ENCODE measurements around the gene GABRR2. TPM values are rescaled to one million over a fixed set of nuclear protein-coding genes. Genes with fewer than 3 reads are reported as not detected.

The GABRR2 gene
- total and polyA plus RNA-seq, 2 experiments from 2014 or later: 0.87 to 0.94 TPM

GRCh38 chr6:89323511-89323971 lies 8.4 kb upstream of the GABRR2 start:
- Histone ChIP-seq H3K27me3 (no peaks in the 10 kb centered on the region), H3K9me2 (replicated peaks; ENCODE audit: insufficient read depth) (no peaks in the 10 kb centered on the region), H4K20me1 (ENCODE audit: insufficient read depth, poor library complexity, severe bottlenecking) (no peaks in the 10 kb centered on the region), H3K9me3 (ENCODE audit: low read depth) (no peaks in the 10 kb centered on the region), H3K4me2 (peak overlapping the region; percentile 25), H3K4me1 (ENCODE audit: insufficient read depth) (peaks cover 7% of the 10 kb centered on the region), H3K79me2 (peaks cover 3% of the 10 kb centered on the region), H3K27ac (peak overlapping the region; percentile 51), H2AFZ (no peak overlapping the region), H3K4me3 (no peak overlapping the region), H3K36me3 (replicated peaks; ENCODE audit: insufficient read depth, low read depth) (no peaks in the 10 kb centered on the region)
- no peak for TF ChIP-seq EZH2 (IDR thresholded peaks at IDR 0.05; ENCODE audit: borderline replicate concordance)
- TF ChIP-seq CTCF (IDR thresholded peaks at IDR 0.05; ENCODE audit: poor library complexity): no peak
- TF ChIP-seq EZH2phosphoT487 (IDR thresholded peaks at IDR 0.05; ENCODE audit: low read depth, severe bottlenecking, unreplicated experiment): no peak
- no peak for DNase-seq (ENCODE audit: low spot score)
- WGBS (ENCODE audit: low lambda C conversion rate, missing lambda C conversion rate): 60% methylated on average over 3 of the region's 3 CpGs

- peaks cover 7% of the 10 kb centered on the region for H3K4me1 ChIP-seq (ENCODE audit: insufficient read depth)
- H3K27ac ChIP-seq: peak overlapping the region; percentile 75
- H3K79me2 ChIP-seq: peaks cover 6% of the 10 kb centered on the region
- no peak overlapping the region for H3K4me3 ChIP-seq
- no peak overlapping the region for H2AFZ ChIP-seq
- H3K9me2 ChIP-seq (replicated peaks; ENCODE audit: insufficient read depth): no peaks in the 10 kb centered on the region
- TF ChIP-seq CTCF (IDR thresholded peaks at IDR 0.05; ENCODE audit: poor library complexity): no peak
- TF ChIP-seq EZH2phosphoT487 (IDR thresholded peaks at IDR 0.05; ENCODE audit: low read depth, severe bottlenecking, unreplicated experiment): no peak
- no peak for TF ChIP-seq EZH2 (IDR thresholded peaks at IDR 0.05; ENCODE audit: borderline replicate concordance)
- no peaks in the 10 kb centered on the region for H3K36me3 ChIP-seq (replicated peaks; ENCODE audit: insufficient read depth, low read depth)
- peak; percentile 45 for DNase-seq (ENCODE audit: low spot score)
- WGBS (ENCODE audit: low lambda C conversion rate, missing lambda C conversion rate): 80% methylated on average over 9 of the region's 9 CpGs
- no peaks in the 10 kb centered on the region for H4K20me1 ChIP-seq (ENCODE audit: insufficient read depth, poor library complexity, severe bottlenecking)
- peak overlapping the region; percentile 62 for H3K4me2 ChIP-seq
- no peaks in the 10 kb centered on the region for H3K27me3 ChIP-seq
- no peaks in the 10 kb centered on the region for H3K9me3 ChIP-seq (ENCODE audit: low read depth)
Measured at GRCh38 chr6:89321131-89321970, 6.3 kb upstream of the GABRR2 start.

- Histone ChIP-seq H3K79me2 (peaks cover 6% of the 10 kb centered on the region), H4K20me1 (ENCODE audit: insufficient read depth, poor library complexity, severe bottlenecking) (no peaks in the 10 kb centered on the region), H3K4me3 (no peak overlapping the region), H3K4me2 (no peak overlapping the region), H3K9me2 (replicated peaks; ENCODE audit: insufficient read depth) (no peaks in the 10 kb centered on the region), H2AFZ (no peak overlapping the region), H3K9me3 (ENCODE audit: low read depth) (no peaks in the 10 kb centered on the region), H3K4me1 (ENCODE audit: insufficient read depth) (peaks cover 7% of the 10 kb centered on the region), H3K36me3 (replicated peaks; ENCODE audit: insufficient read depth, low read depth) (no peaks in the 10 kb centered on the region), H3K27ac (no peak overlapping the region), H3K27me3 (no peaks in the 10 kb centered on the region)
- TF ChIP-seq CTCF (IDR thresholded peaks at IDR 0.05; ENCODE audit: poor library complexity) (no peak), EZH2 (IDR thresholded peaks at IDR 0.05; ENCODE audit: borderline replicate concordance) (no peak), EZH2phosphoT487 (IDR thresholded peaks at IDR 0.05; ENCODE audit: low read depth, severe bottlenecking, unreplicated experiment) (no peak)
- 94% methylated on average over 6 of the region's 6 CpGs for WGBS (ENCODE audit: low lambda C conversion rate, missing lambda C conversion rate)
- no peak for DNase-seq (ENCODE audit: low spot score)
Measured at GRCh38 chr6:89320012-89320559, 5.0 kb upstream of the GABRR2 start.
